RWPE1 (cell line): Measurements from ENCODE around the gene IRX2.

Experiments used
- CTCF ChIA-PET: fragments of 350-600 bp; sonication (Branson Sonifier 250); formaldehyde crosslinking; extraction: SDS; loops from one replicate; lab custom pipeline; 2021; lab: Yijun Ruan, JAX
- POLR2A ChIA-PET: fragments of 400-600 bp; formaldehyde crosslinking; extraction: SDS; loops from one replicate; lab custom pipeline; 2020; ENCODE audit warnings: antibody characterized with exemption; ENCODE audit not compliant: low non-redundant PET; lab: Yijun Ruan, JAX
- DNase-seq: peaks from one replicate; pipeline ENCODE4 v3.0.0; 2012; ENCODE audit warnings: low spot score
- H3K27ac ChIP-seq: fragments of 450-650 bp; 2 replicates; pipeline ENCODE4 v1.5.1; 2017
- CTCF ChIP-seq: fragments of 450-650 bp; conservative IDR thresholded peaks from 2 replicates; pipeline ENCODE4 v1.5.1; 2017; ENCODE audit warnings: low read depth, mild to moderate bottlenecking

IRX2 gene

GRCh38 chr5:2754581-2755075, 3.2 kb upstream of the IRX2 start:
- CTCF ChIA-PET, result no interaction called here
- no peak for DNase-seq
- peak overlapping the region; percentile 11; the same call in 1 of the 2 replicates for H3K27ac ChIP-seq
- TF ChIP-seq CTCF, result no peak
- POLR2A ChIA-PET, result no interaction called here

- DNase-seq, result no peak
- peak overlapping the region; percentile 89 for H3K27ac ChIP-seq
- ChIA-PET POLR2A (no interaction called here), CTCF (interaction anchor here (0.5 to 0.7 kb wide), 3 partner anchors 28 to 68 kb away, joined by 3 to 4 read pairs (median 3); no protein-coding TSS in a partner anchor)
- TF ChIP-seq CTCF, result no peak
Observed at GRCh38 chr5:2753452-2754420, 2.3 kb upstream of the IRX2 start.

GRCh38 chr5:2752821-2753439, 1.5 kb upstream of the IRX2 start:
- POLR2A ChIA-PET, result interaction anchor here (1.0 kb wide), 1 partner anchor 27 kb away, joined by 3 read pairs; no protein-coding TSS in a partner anchor
- CTCF ChIA-PET, result interaction anchor here (0.5 to 0.8 kb wide), 5 partner anchors 28 to 246 kb away, joined by 3 to 4 read pairs (median 3); no protein-coding TSS in a partner anchor
- H3K27ac ChIP-seq, result peak overlapping the region; percentile 89
- no peak for DNase-seq
- TF ChIP-seq CTCF, result no peak

- H3K27ac ChIP-seq, result peak overlapping the region; percentile 89
- POLR2A ChIA-PET, result interaction anchor here (0.5 to 1.0 kb wide), 3 partner anchors 11 to 67 kb away, joined by 3 to 4 read pairs (median 3); no protein-coding TSS in a partner anchor
- no peak for TF ChIP-seq CTCF
- CTCF ChIA-PET, result interaction anchor here (0.7 to 0.8 kb wide), 3 partner anchors 28 to 247 kb away, joined by 3 to 4 read pairs (median 3); no protein-coding TSS in a partner anchor
- peak; percentile 59 for DNase-seq
Observed at GRCh38 chr5:2752059-2752820, 763 bp upstream of the IRX2 start.

GRCh38 chr5:2750758-2751464, 566 bp downstream of the IRX2 start:
- CTCF ChIA-PET, result interaction anchor here (0.5 to 0.6 kb wide), 3 partner anchors 31 to 117 kb away, joined by 3 to 4 read pairs (median 3); no protein-coding TSS in a partner anchor
- POLR2A ChIA-PET, result interaction anchor here (1.2 kb wide), 1 partner anchor 30 kb away, joined by 4 read pairs; no protein-coding TSS in a partner anchor
- DNase-seq, result peak; percentile 23
- peak overlapping the region; percentile 89 for H3K27ac ChIP-seq
- TF ChIP-seq CTCF, result no peak
